MCF 10A (cell line): ENCODE data around the gene ADGRF5. TPM values are rescaled to one million over a fixed set of nuclear protein-coding genes. Genes with fewer than 3 reads are reported as not detected.

Source experiments
- BruUV-seq: library from RNA; stranded (reverse); fragments of 400-500 nt; replicated peaks from 2 replicates; lab custom pipeline; 2021; lab: Mats Ljungman, UMichigan
- CTCF ChIA-PET: fragments of 300-600 bp; sonication (Branson Sonifier 250); formaldehyde crosslinking; extraction: SDS; loops from one replicate; lab custom pipeline; 2021; ENCODE audit warnings: antibody characterized with exemption, inconsistent platforms; lab: Yijun Ruan, JAX
- POLR2A ChIA-PET: fragments of 300-600, 350-650 bp; sonication (Branson Sonifier 250); formaldehyde crosslinking; extraction: SDS; loops from one replicate; lab custom pipeline; 2020; ENCODE audit warnings: antibody characterized with exemption, inconsistent platforms; lab: Yijun Ruan, JAX
- DNase-seq: peaks from one replicate; pipeline ENCODE4 v3.0.0-alpha.2; 2018; ENCODE audit not compliant: unreplicated experiment
- H3K27ac Mint-ChIP-seq: one replicate; pipeline ENCODE4 v1.8.0; 2022; ENCODE audit warnings: mild to moderate bottlenecking, low read depth, mixed read lengths; ENCODE audit not compliant: unreplicated experiment
- H3K27me3 Mint-ChIP-seq: one replicate; pipeline ENCODE4 v1.8.0; 2022; ENCODE audit warnings: mixed read lengths; ENCODE audit not compliant: insufficient read depth, unreplicated experiment
- H3K36me3 Mint-ChIP-seq: one replicate; pipeline ENCODE4 v1.8.0; 2022; ENCODE audit warnings: mild to moderate bottlenecking, moderate library complexity, mixed read lengths; ENCODE audit not compliant: insufficient read depth, unreplicated experiment
- H3K4me1 Mint-ChIP-seq: one replicate; pipeline ENCODE4 v1.8.0; 2022; ENCODE audit warnings: mixed read lengths; ENCODE audit not compliant: insufficient read depth, unreplicated experiment
- H3K4me3 Mint-ChIP-seq: one replicate; pipeline ENCODE4 v1.8.0; 2022; ENCODE audit warnings: mild to moderate bottlenecking, moderate library complexity, mixed read lengths; ENCODE audit not compliant: unreplicated experiment
- H3K9me3 Mint-ChIP-seq: one replicate; pipeline ENCODE4 v1.8.0; 2022; ENCODE audit warnings: mixed read lengths; ENCODE audit not compliant: unreplicated experiment
- intact Hi-C: fragments of 100-400 bp; cut with micrococcal nuclease; formaldehyde crosslinking; loops from 2 replicates; pipeline ENCODE4 v1.14.1; 2022
- total RNA-seq: library from RNA; stranded (reverse); gene quantifications from 2 replicates; pipeline ENCODE4 v1.2.3, GENCODE V29; 2022
- TF ChIP-seq, protein P1 (sequence below): fragments of 200-600 bp; IDR thresholded peaks from one replicate; pipeline ENCODE4 v1.8.0; 2022; ENCODE audit warnings: antibody characterized with exemption, mild to moderate bottlenecking; ENCODE audit not compliant: unreplicated experiment

Gene ADGRF5
- total RNA-seq, 1 experiment from 2014 or later = not detected

DNA sequence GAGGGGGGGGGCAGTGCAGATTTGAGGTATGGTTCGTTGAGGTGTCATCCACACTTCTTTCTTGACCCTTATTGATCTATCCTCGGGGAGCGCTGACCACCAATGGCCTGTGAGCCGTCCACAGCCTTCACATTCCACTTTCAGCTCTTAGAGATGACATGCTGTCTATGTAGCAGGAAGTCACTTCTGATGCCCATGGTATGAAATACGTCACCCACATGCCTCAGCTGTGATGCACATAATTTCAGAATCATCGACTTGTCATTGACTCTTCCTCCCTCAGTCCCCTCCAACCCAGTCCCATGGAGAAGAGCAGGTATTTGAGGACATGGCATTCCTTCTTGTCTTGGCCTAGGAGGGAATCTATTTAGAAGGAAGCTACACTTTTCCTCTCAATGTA lies 4.7 kb upstream of the ADGRF5 start:
- Mint-ChIP-seq H3K27me3 (no peaks in the 10 kb centered on the region), H3K4me1 (peaks cover 36% of the 10 kb centered on the region), H3K9me3 (peaks cover 8% of the 10 kb centered on the region), H3K36me3 (peaks cover 6% of the 10 kb centered on the region), H3K4me3 (no peak overlapping the region), H3K27ac (peak overlapping the region; percentile 85)
- no peak for DNase-seq
- ChIA-PET CTCF (interaction anchor here (0.7 to 1.6 kb wide), 5 partner anchors 29 to 996 kb away, joined by 3 to 5 read pairs (median 4); no protein-coding TSS in a partner anchor), POLR2A (interaction anchor here (0.7 to 1.1 kb wide), 2 partner anchors 41 to 131 kb away, joined by 3 read pairs; no protein-coding TSS in a partner anchor)
- intact Hi-C loops = loop anchor here (5.0 kb wide), 1 partner anchor 121 kb away; no protein-coding TSS in a partner anchor
- BruUV-seq = no TSS peak
- TF ChIP-seq, protein P1, sequence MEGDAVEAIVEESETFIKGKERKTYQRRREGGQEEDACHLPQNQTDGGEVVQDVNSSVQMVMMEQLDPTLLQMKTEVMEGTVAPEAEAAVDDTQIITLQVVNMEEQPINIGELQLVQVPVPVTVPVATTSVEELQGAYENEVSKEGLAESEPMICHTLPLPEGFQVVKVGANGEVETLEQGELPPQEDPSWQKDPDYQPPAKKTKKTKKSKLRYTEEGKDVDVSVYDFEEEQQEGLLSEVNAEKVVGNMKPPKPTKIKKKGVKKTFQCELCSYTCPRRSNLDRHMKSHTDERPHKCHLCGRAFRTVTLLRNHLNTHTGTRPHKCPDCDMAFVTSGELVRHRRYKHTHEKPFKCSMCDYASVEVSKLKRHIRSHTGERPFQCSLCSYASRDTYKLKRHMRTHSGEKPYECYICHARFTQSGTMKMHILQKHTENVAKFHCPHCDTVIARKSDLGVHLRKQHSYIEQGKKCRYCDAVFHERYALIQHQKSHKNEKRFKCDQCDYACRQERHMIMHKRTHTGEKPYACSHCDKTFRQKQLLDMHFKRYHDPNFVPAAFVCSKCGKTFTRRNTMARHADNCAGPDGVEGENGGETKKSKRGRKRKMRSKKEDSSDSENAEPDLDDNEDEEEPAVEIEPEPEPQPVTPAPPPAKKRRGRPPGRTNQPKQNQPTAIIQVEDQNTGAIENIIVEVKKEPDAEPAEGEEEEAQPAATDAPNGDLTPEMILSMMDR = no peak

DNA sequence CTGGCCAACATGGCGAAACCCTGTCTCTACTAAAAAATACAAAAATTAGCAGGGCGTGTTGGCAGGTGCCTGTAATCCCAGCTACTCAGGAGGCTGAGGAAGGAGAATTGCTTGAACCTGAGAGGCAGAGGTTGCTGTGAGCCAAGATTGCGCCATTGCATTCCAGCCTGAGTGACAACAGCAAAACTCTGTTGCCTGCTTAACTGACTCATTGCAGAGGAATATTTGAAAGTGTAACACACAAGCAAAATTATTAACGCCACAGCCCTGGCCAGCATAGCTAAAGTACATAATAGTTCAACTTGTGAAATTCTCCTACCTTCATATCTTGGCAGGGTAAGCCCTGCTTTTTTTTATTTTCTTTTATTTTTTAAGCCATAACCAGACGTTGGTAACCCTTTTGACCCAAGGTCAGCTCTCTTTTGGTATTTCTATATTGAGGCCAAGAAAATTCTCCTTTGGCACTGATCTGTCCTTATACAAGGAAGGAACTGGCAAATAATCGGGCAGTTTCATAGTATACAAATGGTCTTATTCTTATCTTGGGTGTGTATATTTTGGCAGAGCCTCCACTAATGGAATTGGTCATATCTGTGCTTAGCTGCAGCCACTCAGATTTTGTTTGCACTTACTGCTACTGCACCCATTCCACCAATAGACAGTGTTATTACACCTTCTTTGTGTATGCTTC lies 4.0 kb upstream of the ADGRF5 start:
- H3K9me3 Mint-ChIP-seq = peaks cover 8% of the 10 kb centered on the region
- no peak overlapping the region for H3K4me3 Mint-ChIP-seq
- H3K4me1 Mint-ChIP-seq = peaks cover 36% of the 10 kb centered on the region
- ChIA-PET POLR2A (interaction anchor here (0.6 to 1.4 kb wide), 6 partner anchors 13 to 1320 kb away, joined by 3 read pairs; no protein-coding TSS in a partner anchor), CTCF (interaction anchor here (0.7 to 1.6 kb wide), 5 partner anchors 29 to 995 kb away, joined by 3 to 5 read pairs (median 4); no protein-coding TSS in a partner anchor)
- no TSS peak for BruUV-seq
- no peaks in the 10 kb centered on the region for H3K27me3 Mint-ChIP-seq
- DNase-seq = peak; percentile 85
- H3K27ac Mint-ChIP-seq = peak overlapping the region; percentile 85
- peaks cover 6% of the 10 kb centered on the region for H3K36me3 Mint-ChIP-seq
- TF ChIP-seq, protein P1 = no peak
- intact Hi-C loops = loop anchor here (5.0 kb wide), 1 partner anchor 122 kb away; no protein-coding TSS in a partner anchor

DNA sequence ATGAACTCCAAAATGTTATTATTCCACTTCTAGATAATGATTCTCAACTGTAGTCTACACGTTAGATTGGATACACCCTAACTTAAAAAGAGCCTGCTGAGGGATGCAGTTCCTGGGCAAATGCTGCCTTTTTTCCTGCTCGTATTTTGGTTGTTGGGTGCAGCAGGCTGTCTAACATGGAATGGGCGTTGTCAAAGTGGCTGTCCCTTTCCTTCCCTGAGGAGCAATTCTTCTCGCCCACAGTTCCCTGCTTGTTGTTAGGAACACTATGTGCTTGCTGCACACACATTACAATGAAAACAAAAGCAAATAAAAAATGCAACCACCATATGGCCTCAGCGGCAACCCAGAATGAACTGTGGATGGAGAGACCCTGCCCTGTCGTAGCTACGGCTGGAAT lies 1.7 kb upstream of the ADGRF5 start:
- Mint-ChIP-seq H3K4me1 (peaks cover 36% of the 10 kb centered on the region), H3K4me3 (no peak overlapping the region), H3K27ac (no peak overlapping the region), H3K27me3 (no peaks in the 10 kb centered on the region), H3K9me3 (peaks cover 8% of the 10 kb centered on the region), H3K36me3 (peaks cover 6% of the 10 kb centered on the region)
- POLR2A ChIA-PET = no interaction called here
- intact Hi-C loops = no loop called here
- CTCF ChIA-PET = interaction anchor here (0.7 to 1.4 kb wide), 3 partner anchors 44 to 426 kb away, joined by 3 to 6 read pairs (median 4); no protein-coding TSS in a partner anchor
- TF ChIP-seq, protein P1 = no peak
- DNase-seq = no peak
- BruUV-seq = no TSS peak

DNA sequence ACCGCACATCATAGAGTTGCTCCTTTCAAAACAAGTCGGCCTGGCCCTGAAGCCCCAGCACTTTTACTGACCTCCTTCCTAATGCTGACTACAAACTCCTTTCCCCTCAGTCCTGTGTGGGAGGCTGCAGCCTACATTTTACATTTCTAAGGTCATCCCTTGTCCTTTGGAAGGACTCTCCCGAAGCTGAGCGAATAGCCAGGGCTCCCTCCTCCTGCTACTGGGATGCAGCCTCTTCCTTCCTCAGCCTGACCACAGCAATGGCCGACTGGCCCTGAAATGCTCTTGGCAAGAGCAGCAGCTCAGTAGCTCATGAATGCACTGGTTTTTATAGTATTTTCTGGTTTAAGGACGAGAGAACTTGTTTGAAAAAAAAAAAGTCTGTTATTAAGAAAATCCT lies 679 bp downstream of the ADGRF5 start:
- Mint-ChIP-seq H3K27ac (peak overlapping the region; percentile 20), H3K36me3 (no peaks in the 10 kb centered on the region), H3K9me3 (peaks cover 8% of the 10 kb centered on the region), H3K4me1 (peaks cover 23% of the 10 kb centered on the region), H3K4me3 (no peak overlapping the region), H3K27me3 (no peaks in the 10 kb centered on the region)
- no peak for DNase-seq
- intact Hi-C loops = no loop called here
- ChIA-PET POLR2A (no interaction called here), CTCF (interaction anchor here (0.6 kb wide), 1 partner anchor 15 kb away, joined by 3 read pairs; no protein-coding TSS in a partner anchor)
- BruUV-seq = no TSS peak
- TF ChIP-seq, protein P1 = no peak
